ENCODE data around the gene SLC38A10. TPM values are rescaled to one million over a fixed set of nuclear protein-coding genes. Genes with fewer than 3 reads are reported as not detected.

Gene SLC38A10
- total and polyA plus RNA-seq, 2 of the 4 experiments (the other 2 are of a cell fraction), result 12.7 to 46.7 TPM

DNA sequence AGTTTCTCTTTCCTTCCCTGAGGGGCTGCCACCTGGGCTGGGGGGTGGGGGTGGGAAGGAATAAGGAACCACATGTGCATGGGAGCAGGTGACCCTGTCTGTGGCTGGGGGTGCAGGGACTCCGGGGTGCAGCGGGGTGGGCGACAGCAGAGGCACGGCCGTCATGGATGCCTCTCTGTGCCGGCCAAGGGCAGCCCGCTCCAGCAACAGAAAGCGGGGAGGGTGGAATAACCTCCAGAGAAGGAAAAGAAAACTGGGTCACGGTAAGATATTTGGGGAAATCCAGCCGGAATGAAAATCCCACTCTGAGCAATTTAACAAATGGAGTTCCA lies 51.8 kb downstream of the SLC38A10 start:
- 100% methylated on average over 2 of the region's 10 CpGs; no CpG with 5 or more reads in 1 of the 2 experiments for WGBS, 2 experiments (ENCODE audit: extremely low coverage in 2 of 2, insufficient read length in 1 of 2)
- H3K27ac ChIP-seq (ENCODE audit: insufficient read depth, low read length), result no peak overlapping the region
- H3K9ac ChIP-seq (ENCODE audit: low read depth, low read length), result no peak overlapping the region
- ATAC-seq (ENCODE audit: low read depth), result no peak
- H3K4me1 ChIP-seq (ENCODE audit: control insufficient read depth, insufficient read depth, low read length), result peaks cover 11% of the 10 kb centered on the region
- no TSS peak for BruUV-seq (replicated peaks)
- H3K56ac ChIP-seq (ENCODE audit: extremely low read depth, insufficient read depth, low read length), result no peak overlapping the region
- H2BK5ac ChIP-seq (ENCODE audit: low read depth, low read length, poor library complexity, severe bottlenecking), result no peak overlapping the region
- H3K4me2 ChIP-seq (ENCODE audit: low read depth, low read length), result no peak overlapping the region
- no peak overlapping the region for H2AFZ ChIP-seq (replicated peaks; ENCODE audit: low read length, poor library complexity)
- peaks cover 7% of the 10 kb centered on the region; the same call in 1 of the 2 replicates for H3K36me3 ChIP-seq (ENCODE audit: control insufficient read depth, insufficient read depth, low read length)
- peaks cover 27% of the 10 kb centered on the region for H4K20me1 ChIP-seq (ENCODE audit: insufficient read depth, low read length)
- H3K4me3 ChIP-seq (ENCODE audit: insufficient read depth, low read depth, low read length), result no peak overlapping the region
- intact Hi-C loops (cut with micrococcal nuclease), result no loop called here
- ChIA-PET CTCF (no interaction called here), POLR2A (ENCODE audit: unreplicated experiment) (no interaction called here)
- peaks cover 19 to 58% of the 10 kb centered on the region in 2 experiments; a peak in 3 of 4 replicates for H3K79me1 ChIP-seq (ENCODE audit: low read depth in 1 of 2, low read length in 2 of 2)
- no peak overlapping the region for H2BK15ac ChIP-seq (ENCODE audit: low read depth, low read length)
- H2AK5ac ChIP-seq (ENCODE audit: low read depth, low read length), result no peak overlapping the region
- no peaks in the 10 kb centered on the region for H3K27me3 ChIP-seq (ENCODE audit: control insufficient read depth, insufficient read depth, low read length)
- no peak overlapping the region for H4K91ac ChIP-seq (ENCODE audit: insufficient read depth, low read depth, low read length)
- no peaks in the 10 kb centered on the region for H3K9me3 ChIP-seq (ENCODE audit: control insufficient read depth, insufficient read depth, low read length)
- no peak overlapping the region for H4K8ac ChIP-seq (ENCODE audit: low read depth in 2 of 2, low read length in 2 of 2)
- no peak overlapping the region for H3K4ac ChIP-seq (ENCODE audit: low read depth, low read length)
- no peak overlapping the region for H2BK120ac ChIP-seq (ENCODE audit: low read depth, low read length)
- no peak overlapping the region for H2AK9ac ChIP-seq (replicated peaks; ENCODE audit: low read depth, low read length, poor library complexity)
- H3K18ac ChIP-seq (ENCODE audit: low read depth, low read length), result no peak overlapping the region
- H2BK20ac ChIP-seq (ENCODE audit: low read depth, low read length), result no peak overlapping the region
- no peak overlapping the region for H4K5ac ChIP-seq (ENCODE audit: low read depth, low read length)
- TF ChIP-seq RFX5 (IDR thresholded peaks at IDR 0.05; ENCODE audit: low read depth, low read length) (no peak), CEBPB (IDR thresholded peaks at IDR 0.05; ENCODE audit: low read depth, low read length) (no peak), NFE2L2 (IDR thresholded peaks at IDR 0.05; ENCODE audit: low read depth, low read length) (no peak), SMC3 (IDR thresholded peaks at IDR 0.05; ENCODE audit: low read depth, low read length) (no peak), MXI1 (IDR thresholded peaks at IDR 0.05; ENCODE audit: borderline replicate concordance, low read depth, low read length) (no peak), MAFK (IDR thresholded peaks at IDR 0.05; ENCODE audit: low read depth, low read length) (no peak)
- H3K14ac ChIP-seq (replicated peaks; ENCODE audit: low read depth, low read length), result no peak overlapping the region
- dilution Hi-C loops (cut with HindIII; ENCODE audit: low sequenced_read_pairs, unreplicated experiment), result no loop called here
- no peak for DNase-seq
- in situ Hi-C loops (cut with MboI; ENCODE audit: low sequenced_read_pairs), result no loop called here
- peaks cover 6% of the 10 kb centered on the region; the same call in 1 of the 2 replicates for H3K9me1 ChIP-seq (ENCODE audit: insufficient read depth, low read length)
- no peak overlapping the region for H3K23ac ChIP-seq (ENCODE audit: low read depth, low read length)

Data from IMR-90 (cell line).